ENCODE measurements around the gene DLEC1.
"Not testable (repeated sequence)": the region's sequence is repeated elsewhere in the genome, so short reads cannot be mapped to it uniquely, and the experiment has no call there.

DNA sequence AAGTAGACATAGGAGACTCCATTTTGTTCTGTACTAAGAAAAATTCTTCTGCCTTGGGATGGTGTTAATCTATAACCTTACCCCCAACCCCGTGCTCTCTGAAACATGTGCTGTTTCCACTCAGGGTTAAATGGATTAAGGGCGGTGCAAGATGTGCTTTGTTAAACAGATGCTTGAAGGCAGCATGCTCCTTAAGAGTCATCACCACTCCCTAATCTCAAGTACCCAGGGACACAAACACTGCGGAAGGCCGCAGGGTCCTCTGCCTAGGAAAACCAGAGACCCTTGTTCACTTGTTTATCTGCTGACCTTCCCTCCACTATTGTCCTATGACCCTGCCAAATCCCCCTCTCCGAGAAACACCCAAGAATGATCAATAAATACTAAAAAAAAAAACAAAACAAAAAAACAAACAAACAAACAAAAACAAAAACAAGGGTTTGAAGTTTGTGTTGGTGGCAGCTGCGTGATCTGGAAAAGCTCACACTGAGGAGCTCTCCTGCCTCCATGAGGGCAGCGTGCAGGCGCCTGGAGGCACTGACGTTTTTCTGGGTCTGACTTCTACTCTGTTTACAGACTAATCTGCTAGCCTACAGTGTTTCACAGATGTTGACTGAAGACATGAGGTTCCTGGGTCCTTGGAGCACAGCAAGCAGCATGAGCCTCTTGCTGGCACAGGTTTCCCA is 14.9 kb downstream of the DLEC1 start:
- TF ChIP-seq, protein P1, sequence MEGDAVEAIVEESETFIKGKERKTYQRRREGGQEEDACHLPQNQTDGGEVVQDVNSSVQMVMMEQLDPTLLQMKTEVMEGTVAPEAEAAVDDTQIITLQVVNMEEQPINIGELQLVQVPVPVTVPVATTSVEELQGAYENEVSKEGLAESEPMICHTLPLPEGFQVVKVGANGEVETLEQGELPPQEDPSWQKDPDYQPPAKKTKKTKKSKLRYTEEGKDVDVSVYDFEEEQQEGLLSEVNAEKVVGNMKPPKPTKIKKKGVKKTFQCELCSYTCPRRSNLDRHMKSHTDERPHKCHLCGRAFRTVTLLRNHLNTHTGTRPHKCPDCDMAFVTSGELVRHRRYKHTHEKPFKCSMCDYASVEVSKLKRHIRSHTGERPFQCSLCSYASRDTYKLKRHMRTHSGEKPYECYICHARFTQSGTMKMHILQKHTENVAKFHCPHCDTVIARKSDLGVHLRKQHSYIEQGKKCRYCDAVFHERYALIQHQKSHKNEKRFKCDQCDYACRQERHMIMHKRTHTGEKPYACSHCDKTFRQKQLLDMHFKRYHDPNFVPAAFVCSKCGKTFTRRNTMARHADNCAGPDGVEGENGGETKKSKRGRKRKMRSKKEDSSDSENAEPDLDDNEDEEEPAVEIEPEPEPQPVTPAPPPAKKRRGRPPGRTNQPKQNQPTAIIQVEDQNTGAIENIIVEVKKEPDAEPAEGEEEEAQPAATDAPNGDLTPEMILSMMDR (conservative IDR thresholded peaks at IDR 0.05), result not testable (repeated sequence)
- not testable (repeated sequence) for TF ChIP-seq ZFX (IDR thresholded peaks at IDR 0.05)
